NCI-H2227 (cell line): ENCODE measurements around the gene SEC24D.

ENCODE experiments used
- DNase-seq: peaks from one replicate; lab custom pipeline; 2025; ENCODE audit not compliant: unreplicated experiment; lab: John Stamatoyannopoulos, UW

SEC24D gene

DNA sequence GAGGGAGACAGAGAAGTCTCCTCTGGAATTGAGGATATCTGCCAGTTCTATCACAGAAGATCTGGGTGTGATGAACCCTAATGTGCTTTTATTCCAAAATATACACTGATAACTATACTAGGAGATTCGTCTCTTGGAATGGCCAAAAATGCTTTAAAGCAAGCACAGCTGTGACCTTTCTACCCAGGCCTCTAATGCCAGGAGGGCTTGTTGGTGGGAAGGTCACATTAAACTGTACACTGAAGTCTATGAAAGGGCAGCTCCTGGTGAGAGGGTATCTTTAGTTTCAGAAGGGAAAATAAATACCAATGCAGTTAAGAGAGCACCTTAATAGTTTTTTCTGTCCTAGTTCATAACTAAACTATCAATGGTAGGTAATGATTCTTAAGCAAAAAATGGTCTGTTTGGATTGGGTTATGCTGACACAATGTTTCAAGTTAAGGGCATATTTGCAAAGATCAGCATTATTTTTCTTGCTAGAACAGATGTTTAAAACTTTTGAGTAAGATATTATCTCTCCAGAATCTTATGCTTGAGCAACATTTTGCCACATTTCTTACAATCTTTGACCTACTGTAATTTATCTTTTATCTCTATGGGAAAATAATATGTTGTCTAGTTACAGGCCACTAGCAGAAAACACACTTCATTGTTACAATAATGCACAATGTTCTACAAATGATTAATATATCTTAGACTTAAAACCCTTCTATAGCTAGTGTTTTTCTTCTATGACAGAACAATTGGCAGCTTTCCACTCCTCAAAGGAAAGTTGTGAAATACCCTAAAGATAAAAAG lies 59.6 kb downstream of the SEC24D start:
- DNase-seq, result no peak

DNA sequence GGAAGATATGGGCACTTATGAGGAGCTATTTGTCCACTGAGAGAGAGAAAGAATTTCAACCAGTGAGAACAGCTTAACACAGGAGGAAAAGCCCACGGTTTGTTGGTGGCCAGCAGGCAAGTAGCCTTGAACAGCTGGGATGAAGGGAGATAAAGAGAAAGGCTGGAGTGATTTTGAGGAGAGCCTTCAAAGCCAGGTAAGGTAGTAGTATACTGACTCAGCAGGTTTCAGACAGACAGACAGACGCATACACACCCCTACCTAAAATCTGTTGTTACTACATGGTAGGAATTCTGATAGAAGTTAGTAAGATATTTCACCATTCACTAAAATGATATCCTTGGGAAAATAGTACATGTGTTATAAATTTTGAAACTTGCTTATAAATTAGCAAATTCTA lies 60.5 kb downstream of the SEC24D start:
- no peak for DNase-seq

DNA sequence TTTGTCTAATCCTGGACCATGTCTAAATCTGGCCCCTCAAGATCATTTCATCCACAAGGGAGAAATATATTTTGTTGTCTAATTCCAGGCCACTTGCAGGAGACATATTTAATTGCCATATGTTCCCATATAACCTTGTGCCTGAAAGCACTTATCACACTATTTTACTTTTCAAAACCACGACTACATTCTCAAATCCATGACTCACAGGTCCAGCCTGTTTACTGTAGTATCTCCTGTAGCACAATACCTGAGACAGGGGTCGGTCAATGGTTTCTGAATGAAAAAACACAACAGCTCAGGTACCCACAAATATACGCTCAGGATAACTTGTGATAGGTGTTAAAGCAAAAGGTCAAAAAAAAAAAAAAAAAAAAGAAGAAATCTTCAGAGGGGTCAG lies 60.9 kb downstream of the SEC24D start:
- no peak for DNase-seq

DNA sequence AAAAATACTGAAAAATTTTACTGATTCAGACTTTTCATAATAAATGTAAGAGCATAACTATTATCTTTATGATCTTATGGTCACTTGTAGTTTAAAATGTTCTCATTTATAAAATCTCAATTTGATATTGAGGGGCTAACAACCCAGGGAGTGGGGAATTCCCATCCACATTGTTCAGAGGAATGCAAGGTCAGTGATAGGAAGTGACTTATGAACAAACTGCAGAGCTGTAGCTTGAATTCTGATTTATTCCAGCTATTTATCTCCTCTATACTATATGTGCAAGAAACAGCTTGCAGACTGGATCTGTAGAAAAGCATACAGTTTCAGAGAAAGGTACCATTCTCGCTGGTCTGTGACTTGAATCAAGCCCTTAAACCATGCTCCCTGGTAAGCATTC lies 61.6 kb downstream of the SEC24D start:
- DNase-seq, result no peak

DNA sequence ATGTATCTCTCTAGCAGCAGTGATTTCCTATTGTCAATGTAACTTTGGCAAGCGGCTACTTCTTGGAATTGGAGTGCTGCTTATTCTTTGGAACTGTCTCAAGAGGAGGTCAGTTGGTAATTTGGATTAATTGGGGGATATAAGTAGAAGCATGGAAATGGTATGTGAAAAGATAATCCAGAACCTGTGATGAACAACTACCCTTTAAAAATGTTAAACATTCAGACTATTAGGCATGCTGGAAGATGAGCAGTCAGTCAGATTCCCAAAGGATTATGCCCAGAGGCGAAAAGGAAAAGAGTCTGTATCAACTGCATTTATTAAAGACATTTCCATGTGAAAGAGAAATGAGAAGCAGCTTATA lies 62.5 kb downstream of the SEC24D start:
- DNase-seq, result no peak

DNA sequence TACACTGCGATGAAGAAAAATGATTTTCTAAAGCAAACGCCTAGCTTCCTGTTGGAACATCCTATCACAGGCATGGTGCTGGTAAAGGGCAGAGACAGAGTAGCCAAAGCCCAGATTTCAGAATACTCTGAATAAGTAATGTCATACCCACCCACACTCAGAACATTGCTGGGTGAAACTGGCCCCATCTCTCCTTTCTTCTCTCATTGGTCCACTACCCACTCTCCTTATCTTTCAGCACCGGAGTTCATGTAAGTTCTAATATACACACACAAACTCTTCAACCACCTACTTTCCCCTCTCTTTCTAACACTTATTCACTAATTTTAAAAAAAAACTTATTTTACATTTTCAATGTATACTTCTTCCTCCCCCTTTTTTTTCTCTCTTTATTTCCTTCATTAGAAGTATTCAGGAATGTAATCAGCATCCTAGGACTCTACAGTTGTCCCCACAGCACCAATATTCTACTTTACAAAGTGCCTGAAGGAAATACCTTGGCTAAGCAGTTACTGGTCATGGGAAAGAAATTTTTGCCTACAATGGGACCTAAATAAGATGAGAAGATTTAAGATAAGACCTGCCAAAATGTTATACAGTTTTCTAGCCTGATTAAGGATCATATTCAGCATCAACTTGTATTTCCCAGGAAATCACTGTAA lies 63.0 kb downstream of the SEC24D start:
- DNase-seq, result no peak

DNA sequence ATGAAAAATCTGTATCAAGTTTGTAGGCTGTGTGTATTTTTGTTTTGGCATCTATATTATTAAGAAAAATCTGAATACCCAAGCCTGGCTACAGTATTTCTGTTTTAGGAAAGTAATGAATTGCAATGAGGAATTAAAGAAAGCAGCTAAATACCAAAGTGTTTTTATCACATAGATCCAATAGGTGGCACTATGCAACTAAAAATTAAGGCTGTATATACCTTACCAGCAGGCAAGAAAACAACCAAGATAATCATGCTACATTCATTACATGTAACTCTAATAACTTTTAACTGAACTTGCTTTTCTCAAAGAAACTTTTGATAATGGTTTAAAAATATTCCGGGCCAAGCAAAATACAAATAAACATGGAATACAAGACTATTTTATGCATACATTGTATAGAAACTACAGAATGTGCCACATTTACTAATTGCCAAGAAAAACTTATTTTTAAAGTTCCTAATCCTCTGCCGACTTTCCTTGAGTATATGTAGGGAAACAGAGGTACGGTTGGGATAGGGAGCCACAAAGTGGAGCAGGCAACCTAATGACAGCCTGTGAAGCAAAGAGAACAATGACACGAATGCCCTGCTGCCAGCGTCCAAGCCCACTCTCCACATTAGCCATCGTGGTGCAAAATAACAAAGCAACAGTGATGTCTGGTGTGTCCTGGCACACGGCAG lies 63.7 kb downstream of the SEC24D start:
- DNase-seq, result peak; percentile 38

DNA sequence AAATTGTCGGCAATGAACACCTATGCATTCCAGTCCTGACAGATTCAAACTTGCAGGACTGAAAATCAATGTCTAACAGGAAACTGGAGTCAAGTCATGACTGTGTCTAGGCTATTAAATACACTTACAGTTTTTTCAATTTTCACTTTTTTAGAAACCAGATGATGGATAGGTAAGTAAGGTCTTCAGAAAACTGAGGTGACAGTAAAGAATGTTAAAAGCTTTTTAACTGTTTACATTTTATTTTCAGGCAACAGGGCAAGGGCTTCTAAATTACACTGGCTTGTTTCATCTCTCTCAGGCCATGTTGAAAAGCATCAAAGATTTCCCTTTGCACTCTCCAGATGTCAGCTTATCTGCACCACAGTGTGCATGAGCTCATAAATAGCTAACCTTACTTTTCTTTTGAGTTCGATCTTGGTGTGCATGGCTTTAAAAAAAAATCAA lies 65.2 kb downstream of the SEC24D start:
- no peak for DNase-seq

DNA sequence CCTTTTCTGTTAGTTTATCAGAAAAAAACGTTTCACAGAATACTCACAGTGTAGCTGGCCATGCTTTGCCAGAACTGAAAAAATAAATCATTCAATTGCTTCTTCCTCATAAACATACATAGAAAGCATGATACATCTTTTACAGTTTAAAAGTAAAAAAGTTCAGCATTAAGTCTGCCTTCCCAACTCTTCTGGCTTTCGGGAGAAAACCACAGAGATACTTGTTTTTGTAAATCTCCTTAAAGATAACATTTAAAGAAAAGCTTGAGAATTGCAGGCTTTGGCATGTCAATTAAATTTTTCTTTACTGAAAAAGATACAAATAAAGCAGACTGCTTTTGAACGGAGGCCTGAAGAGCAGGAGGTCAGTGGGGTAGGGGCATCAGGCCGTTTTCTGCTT lies 66.8 kb downstream of the SEC24D start:
- no peak for DNase-seq

DNA sequence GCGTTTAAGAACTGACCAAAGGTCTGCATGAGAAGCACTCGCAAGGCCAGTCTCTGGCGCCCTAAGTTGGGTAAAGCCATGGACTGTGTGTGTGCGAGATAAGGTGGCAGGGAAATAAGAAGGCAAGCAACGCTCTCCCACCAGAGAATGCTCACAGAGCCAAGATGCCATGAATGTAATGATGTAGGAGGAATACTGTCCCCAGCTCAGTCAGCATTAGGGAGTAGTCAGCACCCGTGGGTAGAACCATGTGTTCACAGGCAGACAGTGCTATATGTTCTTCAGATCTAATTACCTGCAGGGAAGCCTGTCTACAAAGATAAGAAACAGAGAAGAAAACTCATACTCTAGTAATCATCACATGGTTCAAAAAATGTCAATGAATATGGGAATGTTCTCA lies 68.8 kb downstream of the SEC24D start:
- no peak for DNase-seq

DNA sequence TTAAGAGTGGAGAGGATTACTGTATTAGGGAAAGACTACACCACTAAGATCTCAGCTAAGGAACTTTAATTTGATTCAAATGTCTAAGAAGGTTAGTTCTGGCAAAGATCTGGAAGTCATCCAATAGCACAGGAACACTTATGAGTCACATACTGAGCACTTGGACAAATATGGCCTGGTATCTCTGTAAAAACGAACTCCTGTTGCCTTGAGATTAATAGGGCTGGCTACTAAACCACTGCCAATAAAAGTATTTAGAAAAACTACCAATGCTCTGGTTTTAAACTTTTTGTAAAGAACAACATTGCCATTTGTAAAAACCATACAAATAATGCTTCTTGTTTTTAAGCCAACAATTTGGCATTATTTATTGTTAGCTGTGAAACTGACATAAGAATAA lies 70.5 kb downstream of the SEC24D start:
- no peak for DNase-seq

DNA sequence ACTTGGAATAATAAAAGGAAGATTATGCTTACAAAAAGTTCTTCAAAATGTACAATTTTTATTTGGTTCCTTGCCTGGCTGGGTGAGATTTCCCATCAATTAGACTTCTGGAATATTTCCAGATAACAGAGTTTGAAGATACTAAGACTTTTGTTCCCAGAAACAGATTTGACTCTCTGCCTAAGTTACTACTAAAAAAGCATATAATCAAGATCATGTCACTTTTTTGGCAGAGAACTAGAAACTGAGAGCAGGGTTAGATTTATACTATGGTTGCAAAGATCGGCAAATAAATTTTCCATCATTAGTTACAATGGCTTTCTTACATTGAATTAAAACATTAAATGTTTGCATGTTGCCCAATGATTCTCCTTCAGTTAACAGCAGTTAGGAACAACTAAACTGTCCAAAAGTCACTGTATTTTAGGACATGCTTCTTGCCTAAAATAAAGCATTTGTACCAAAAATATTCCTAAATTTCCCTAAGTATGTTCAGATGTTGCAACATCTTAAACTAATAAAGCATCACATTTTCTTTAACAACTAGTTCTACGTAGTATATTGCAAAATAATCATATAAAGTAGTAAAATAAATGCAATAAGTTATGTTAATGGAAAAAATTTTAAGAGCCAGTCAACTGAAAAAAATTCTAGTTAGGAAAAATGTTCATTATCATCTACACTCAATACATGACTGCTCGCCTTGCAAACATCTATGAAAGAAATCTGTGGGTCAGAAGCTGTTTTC lies 73.0 kb downstream of the SEC24D start:
- no peak for DNase-seq

DNA sequence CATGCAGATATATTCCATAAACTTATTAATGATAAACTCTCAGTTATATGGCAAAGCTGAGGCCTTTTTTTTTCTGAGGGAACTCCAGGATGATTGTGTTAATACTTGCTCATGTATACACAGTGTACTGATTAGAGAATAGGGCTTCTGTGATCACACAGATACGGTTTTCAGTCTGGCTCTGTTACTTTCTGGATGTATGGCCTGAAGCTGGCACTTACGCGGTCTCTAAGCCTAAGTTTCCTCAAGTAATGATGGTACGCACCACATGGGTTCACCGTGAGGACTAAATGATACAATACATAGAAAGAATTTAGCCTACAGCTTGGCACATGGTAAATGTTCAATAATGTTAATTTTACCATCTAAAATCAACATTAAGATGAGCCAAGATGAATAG lies 73.8 kb downstream of the SEC24D start:
- no peak for DNase-seq

DNA sequence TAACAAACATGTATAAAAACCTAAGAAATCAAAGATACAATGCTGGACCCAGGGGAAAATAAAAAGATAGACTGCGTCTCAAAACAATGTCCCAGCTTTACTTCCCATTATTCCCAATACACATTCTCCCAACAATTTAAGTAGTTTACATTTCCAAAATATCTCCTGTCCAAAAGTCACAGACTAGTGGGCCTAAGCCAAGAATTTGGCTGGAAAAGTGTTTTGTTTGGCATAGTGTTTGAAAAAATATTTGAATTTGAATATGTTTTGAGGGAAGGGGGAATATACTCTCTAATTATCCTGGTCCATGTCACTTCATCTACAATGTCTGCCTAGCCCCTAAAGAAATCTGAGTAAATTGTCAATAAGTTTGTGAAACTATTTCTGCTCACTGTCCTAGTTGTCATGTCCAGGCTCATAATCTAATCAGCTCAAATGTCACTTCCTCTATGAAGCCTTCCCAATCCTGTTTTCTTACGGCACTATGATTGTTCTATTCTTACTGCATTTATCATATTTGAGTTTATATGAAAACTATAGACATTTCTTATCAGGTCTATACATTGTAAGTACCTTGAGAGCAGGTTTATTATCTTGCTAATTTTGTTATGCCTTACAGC lies 74.4 kb downstream of the SEC24D start:
- DNase-seq, result no peak

DNA sequence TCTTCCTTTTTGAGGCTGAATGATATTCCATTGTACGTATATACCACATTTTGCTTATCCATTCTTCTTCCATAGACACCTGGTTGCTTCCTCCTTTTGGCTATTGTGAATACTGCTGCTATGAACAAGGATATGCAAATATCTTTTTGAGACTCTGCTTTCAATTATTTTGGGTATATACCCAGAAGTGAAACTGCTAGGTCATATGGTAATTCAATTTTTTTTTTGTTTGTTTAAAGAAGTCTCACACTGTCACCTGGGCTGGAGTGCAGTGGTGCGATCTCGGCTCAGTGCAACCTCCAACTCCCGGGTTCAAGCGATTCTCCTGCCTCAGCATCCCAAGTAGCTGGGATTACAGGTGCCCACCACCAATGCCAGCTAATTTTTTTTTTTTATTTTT lies 75.4 kb downstream of the SEC24D start:
- no peak for DNase-seq

DNA sequence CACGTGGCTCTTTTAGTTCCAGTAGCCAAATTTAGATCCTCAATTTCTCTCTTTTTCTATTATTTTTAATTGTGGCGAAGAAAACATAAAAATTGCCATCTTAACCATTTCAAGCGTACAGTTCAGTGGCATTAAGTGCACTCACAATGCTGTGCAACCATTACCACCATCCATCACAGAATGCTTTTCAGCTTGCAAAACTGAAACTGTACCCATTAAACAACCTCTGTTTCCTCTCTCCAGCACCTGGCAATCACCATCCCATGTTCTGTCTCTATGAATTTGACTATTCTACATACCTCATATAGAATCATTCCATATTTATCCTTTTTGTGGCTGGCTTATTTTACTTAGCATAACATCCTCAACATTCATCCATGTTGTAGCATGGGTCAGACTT lies 75.8 kb downstream of the SEC24D start:
- no peak for DNase-seq

DNA sequence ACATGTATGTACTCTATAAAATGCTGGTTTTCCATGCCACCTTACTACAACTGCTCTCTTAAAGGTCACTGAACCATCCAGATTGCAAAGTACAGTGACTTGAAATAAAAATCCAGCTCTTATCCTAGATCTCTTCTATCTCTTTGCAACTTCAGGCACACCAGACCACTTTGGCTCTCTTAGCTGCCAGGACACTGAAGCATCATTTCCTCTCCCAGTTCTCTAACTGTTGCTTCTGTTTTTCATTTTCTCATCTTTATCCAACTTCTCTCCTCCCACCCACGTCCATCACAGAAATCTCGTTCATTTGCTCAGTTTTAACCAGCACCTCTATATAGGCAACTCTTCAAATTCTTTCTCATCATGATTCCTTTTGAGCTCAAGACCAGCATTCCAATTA lies 76.4 kb downstream of the SEC24D start:
- no peak for DNase-seq

DNA sequence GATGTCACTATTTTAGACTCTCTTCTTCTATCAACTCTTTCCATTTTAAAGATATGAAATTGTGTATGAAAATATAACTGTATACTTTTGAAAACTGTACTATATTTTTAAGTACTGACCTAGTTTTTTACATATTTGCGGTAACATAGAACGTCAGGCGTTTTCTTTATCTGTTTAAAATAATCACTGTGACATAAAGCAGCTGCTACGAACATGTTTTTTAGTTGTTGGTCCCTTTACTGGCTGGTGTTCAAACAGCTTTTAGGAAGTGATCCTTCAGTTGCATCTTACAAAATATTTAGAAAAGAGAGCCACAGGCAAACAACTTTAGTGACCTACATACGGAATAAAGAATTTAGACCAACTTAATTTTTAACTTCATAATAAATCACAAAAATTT lies 77.6 kb downstream of the SEC24D start:
- DNase-seq, result no peak

DNA sequence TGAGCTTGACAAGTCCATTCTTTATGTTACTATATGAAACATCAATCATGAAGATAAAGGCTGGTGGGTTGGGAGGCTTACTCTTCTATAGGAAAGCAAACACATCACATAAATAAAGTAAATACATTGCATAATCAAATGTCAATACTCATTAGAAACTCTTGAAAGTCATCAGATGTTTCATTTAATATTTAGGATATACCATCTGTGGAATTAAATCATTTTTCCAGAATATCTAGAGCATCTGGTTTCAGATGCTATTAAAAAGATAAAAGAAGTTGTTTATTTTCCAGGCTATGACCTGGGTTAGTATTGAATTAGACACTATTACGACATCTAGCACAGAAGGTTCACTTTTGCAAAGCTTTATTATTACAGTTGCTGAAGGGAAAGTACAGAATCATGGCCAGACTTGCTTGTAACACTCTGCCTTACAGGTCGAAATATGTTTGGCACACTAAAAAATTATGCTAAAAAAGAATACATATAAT lies 78.1 kb downstream of the SEC24D start:
- no peak for DNase-seq

DNA sequence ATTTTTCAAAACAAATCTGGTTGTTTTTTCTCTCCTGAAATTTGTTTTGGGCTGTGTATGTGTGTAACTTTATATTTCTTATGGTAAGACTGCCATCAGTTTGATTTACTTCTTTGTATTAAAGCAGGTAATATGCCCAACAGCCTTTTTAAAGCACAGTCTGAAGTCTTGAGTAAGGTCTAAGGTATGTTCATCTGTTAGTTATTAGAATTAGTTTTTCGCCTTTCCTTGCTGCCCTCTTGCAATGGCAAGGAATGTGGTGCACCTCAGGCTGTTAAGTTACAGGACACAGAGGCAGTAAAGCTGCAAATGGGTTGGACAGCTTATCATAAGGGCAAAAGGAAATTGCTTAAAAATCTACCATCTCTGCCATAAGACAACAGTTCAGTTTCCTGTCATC lies 79.0 kb downstream of the SEC24D start:
- no peak for DNase-seq

DNA sequence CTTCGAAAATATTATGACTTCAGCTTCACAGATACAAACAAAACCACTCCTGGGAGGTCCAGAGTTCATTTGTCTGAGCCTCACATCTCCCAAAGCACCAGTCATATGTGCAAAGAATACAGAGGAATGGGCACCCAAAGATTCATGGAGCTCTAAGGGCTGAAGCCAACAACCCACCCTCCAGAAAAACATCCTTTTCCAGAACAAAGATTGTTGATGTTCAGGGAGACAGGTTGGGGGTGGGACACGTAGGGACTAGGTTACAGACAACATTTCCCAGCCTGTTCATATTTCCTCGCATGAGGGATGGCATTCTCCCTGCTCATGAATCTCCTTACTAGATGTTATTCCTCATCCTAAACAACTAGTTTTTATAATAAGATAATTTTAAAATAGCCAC lies 79.5 kb downstream of the SEC24D start:
- no peak for DNase-seq
